Measurements from ENCODE around the gene CPZ. TPM values are rescaled to one million over a fixed set of nuclear protein-coding genes. Genes with fewer than 3 reads are reported as not detected.

CPZ gene
- total RNA-seq, 1 donor from 2014 or later = 6.0 TPM

DNA sequence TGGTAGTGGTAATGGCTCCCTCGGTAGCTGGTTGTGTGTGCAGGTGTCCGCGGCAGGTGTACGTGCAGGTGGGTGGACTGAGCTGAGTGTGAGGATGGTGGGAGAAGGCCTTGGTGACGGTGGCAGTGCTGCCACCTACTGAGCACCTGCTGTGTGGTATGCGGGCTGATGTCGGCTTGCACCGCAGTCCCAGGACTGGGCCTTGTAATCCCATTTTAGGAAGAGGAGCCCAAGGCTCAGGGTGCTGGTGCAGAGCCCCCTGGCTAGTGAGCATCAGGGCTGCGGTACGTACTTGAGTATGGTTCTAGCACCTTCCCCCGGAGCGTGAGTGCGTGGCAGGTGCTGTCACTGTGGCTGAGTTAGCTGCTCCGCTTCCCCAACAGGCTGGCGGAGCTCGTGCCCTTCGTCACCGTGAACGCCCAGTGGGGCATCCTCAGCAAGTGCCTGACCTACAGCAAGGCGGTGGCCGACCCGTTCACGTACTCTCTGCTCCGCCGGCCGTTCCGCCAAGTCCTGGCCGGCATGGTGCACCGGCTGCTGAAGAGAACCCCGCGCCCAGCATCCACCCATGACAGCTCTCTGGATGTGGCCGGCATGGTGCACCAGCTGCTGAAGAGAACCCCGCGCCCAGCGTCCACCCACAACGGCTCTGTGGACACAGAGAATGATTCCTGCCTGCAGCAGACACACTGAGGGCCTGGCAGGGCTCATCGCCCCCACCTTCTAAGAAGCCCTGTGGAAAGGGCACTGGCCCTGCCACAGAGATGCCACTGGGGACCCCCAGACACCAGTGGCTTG is 5.7 kb upstream of the CPZ start:
- Histone ChIP-seq H3K4me1 (no peaks in the 10 kb centered on the region), H3K36me3 (no peaks in the 10 kb centered on the region), H3K27me3 (ENCODE audit: low read depth) (peaks cover 63% of the 10 kb centered on the region), H3K4me3 (no peak overlapping the region), H3K27ac (no peak overlapping the region), H3K9me3 (no peaks in the 10 kb centered on the region)
- DNase-seq (peak; percentile 37), ATAC-seq (no peak)
- TF ChIP-seq, protein P1, sequence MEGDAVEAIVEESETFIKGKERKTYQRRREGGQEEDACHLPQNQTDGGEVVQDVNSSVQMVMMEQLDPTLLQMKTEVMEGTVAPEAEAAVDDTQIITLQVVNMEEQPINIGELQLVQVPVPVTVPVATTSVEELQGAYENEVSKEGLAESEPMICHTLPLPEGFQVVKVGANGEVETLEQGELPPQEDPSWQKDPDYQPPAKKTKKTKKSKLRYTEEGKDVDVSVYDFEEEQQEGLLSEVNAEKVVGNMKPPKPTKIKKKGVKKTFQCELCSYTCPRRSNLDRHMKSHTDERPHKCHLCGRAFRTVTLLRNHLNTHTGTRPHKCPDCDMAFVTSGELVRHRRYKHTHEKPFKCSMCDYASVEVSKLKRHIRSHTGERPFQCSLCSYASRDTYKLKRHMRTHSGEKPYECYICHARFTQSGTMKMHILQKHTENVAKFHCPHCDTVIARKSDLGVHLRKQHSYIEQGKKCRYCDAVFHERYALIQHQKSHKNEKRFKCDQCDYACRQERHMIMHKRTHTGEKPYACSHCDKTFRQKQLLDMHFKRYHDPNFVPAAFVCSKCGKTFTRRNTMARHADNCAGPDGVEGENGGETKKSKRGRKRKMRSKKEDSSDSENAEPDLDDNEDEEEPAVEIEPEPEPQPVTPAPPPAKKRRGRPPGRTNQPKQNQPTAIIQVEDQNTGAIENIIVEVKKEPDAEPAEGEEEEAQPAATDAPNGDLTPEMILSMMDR (IDR thresholded peaks at IDR 0.05) = no peak
- intact Hi-C loops (cut with DNase I) = no loop called here

DNA sequence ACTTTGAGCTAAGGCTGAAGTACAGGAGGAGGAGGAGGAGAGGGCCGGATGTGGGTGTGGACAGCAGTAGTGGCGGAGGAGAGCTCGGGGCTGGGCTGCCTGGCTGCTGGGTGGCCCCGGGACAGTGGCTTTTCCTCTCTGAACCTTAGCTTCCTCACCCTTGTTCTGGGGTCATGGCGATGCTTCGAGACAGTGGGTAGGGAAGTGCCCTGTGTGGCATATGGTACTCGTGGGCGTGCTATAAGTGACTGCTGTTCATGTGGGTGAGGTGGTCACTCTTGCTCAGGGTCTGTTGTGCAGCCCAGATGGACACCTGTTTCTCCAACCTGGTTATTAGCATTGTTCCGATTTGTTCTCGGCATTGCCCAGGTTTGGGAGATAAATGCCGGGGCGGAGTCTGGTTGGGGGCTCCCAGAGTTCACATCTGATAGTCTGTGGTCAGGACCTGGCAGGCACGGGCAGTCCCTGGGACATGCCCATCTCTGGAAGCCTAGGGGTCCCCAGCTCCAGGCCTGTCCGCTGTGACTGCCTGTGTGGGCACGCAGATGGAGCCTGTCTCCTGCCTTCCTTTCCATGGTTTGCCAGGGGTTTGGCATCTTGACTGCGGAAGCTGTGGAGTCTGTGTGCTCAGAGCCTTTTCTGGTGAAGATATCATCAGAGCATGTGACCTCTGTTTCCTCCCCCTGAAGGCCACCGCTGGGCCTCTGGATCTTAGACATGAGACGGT is 4.9 kb upstream of the CPZ start:
- no peak for ATAC-seq
- no peak for DNase-seq
- Histone ChIP-seq H3K4me1 (no peaks in the 10 kb centered on the region), H3K9me3 (no peaks in the 10 kb centered on the region), H3K4me3 (no peak overlapping the region), H3K27me3 (ENCODE audit: low read depth) (peaks cover 63% of the 10 kb centered on the region), H3K36me3 (no peaks in the 10 kb centered on the region), H3K27ac (no peak overlapping the region)
- intact Hi-C loops (cut with DNase I) = no loop called here
- TF ChIP-seq, protein P1 (IDR thresholded peaks at IDR 0.05) = no peak

DNA sequence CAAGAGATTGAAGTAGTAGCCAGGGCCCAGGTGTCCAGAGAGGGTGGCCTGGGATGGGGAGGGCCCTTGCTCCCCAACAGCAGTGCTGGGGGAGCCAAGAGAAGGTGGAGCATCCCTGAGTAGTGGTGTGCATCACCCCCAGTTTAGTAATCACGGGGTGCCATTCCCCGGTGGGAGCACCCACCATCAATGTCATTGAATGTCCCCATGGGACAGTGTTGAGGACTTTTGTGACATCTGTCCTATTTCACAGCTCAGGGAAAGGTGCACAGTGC is 4.4 kb upstream of the CPZ start:
- intact Hi-C loops (cut with DNase I) = no loop called here
- DNase-seq (peak; percentile 19), ATAC-seq (no peak)
- no peaks in the 10 kb centered on the region for H3K4me1 ChIP-seq
- H3K27me3 ChIP-seq (ENCODE audit: low read depth) = peaks cover 68% of the 10 kb centered on the region
- H3K27ac ChIP-seq = no peak overlapping the region
- TF ChIP-seq, protein P1 (IDR thresholded peaks at IDR 0.05) = no peak
- no peaks in the 10 kb centered on the region for H3K36me3 ChIP-seq
- H3K9me3 ChIP-seq = no peaks in the 10 kb centered on the region
- no peak overlapping the region for H3K4me3 ChIP-seq

DNA sequence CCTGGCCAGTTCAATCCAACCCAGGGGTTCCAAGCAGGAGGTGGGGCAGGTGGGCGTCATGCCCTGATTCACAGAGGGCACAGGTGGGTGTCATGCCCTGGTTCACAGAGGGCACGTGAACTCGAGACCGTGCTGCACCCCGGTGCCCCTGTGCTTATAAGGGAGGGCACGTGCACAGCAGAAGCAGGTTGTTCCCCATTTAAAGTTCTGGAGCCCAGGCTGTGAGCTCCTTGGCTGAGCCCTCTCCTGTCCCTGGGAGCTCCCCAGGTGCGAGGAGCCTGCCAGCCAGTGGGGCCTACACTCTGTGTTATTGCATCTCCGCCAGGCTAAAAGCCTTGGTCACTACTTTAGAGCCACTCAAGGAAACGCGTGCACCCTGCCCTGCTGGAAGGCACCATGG is 3.2 kb upstream of the CPZ start:
- DNase-seq (peak; percentile 28), ATAC-seq (no peak)
- H3K4me3 ChIP-seq = no peak overlapping the region
- peaks cover 79% of the 10 kb centered on the region for H3K27me3 ChIP-seq (ENCODE audit: low read depth)
- no peak overlapping the region for H3K27ac ChIP-seq
- TF ChIP-seq, protein P1 (IDR thresholded peaks at IDR 0.05) = no peak
- intact Hi-C loops (cut with DNase I) = no loop called here
- H3K4me1 ChIP-seq = no peaks in the 10 kb centered on the region
- H3K36me3 ChIP-seq = no peaks in the 10 kb centered on the region
- H3K9me3 ChIP-seq = no peaks in the 10 kb centered on the region

DNA sequence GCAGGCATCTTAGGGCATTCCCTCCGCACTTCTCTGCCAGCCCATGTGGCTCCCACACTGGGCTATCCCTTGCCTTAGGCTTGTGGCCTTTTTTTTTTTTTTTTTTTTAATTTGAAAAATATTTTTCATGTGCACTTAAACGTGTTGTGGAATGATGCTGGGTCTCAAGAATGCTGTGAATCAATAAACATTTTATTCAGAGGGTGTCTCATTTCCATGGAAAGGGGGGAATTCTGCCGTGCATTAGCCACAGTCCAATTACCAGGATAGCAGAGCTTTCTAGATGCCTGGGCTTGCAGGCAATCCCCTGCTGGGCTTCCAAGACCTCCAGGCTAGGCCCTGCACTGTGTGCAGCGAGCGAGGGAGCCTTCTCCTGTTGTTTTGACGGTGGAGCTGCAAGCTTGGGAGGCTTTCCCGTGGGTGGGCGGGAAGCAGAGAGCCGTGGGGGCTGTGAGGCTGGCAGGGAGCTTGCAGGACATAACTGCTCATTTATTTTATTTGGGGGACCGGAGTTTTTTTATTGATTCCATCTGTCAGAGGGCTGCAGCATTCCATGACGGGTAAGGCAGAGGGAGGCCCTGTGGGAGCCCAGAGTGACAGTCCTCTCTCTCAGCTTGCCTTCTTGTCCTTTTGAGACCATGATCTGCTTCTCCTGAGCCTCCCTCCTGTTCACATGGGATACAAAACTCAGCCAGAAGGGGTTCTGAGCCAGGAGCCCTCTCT is 2.6 kb upstream of the CPZ start:
- no peaks in the 10 kb centered on the region for H3K4me1 ChIP-seq
- TF ChIP-seq, protein P1 (IDR thresholded peaks at IDR 0.05) = no peak
- peaks cover 72% of the 10 kb centered on the region for H3K27me3 ChIP-seq (ENCODE audit: low read depth)

More for the DNA sequence above, 2.6 kb upstream of the CPZ start:
- DNase-seq (peak; percentile 18), ATAC-seq (no peak)
- Histone ChIP-seq H3K9me3 (no peaks in the 10 kb centered on the region), H3K4me3 (no peak overlapping the region), H3K27ac (no peak overlapping the region), H3K36me3 (no peaks in the 10 kb centered on the region)
- intact Hi-C loops (cut with DNase I) = no loop called here
